Muscle layer of colon (tissue), 2 donors: Measurements from ENCODE around the gene LSAMP.

Experiments
- H3K27ac ChIP-seq: one replicate; pipeline ENCODE4 v1.7.0; 2013; ENCODE audit warnings: low read depth, mild to moderate bottlenecking, low read length, moderate library complexity
- H3K27me3 ChIP-seq, 2 donors: one replicate each; pipeline ENCODE4 v1.7.0; 2013; ENCODE audit warnings: low read length in 2 of 2, mild to moderate bottlenecking in 2 of 2; ENCODE audit not compliant: insufficient read depth in 2 of 2, control insufficient read depth in 1 of 2
- H3K36me3 ChIP-seq: one replicate; pipeline ENCODE4 v1.7.0; 2013; ENCODE audit warnings: mild to moderate bottlenecking, low read length; ENCODE audit not compliant: insufficient read depth
- H3K4me1 ChIP-seq: one replicate; pipeline ENCODE4 v1.7.0; 2013; ENCODE audit warnings: mild to moderate bottlenecking, low read length; ENCODE audit not compliant: insufficient read depth
- H3K4me3 ChIP-seq, 2 donors: one replicate each; pipeline ENCODE4 v1.7.0; 2013; ENCODE audit warnings: low read length in 2 of 2, low read depth in 1 of 2, mild to moderate bottlenecking in 1 of 2, moderate library complexity in 1 of 2
- H3K9ac ChIP-seq: one replicate; pipeline ENCODE4 v1.7.0; 2013; ENCODE audit warnings: low read length
- H3K9me3 ChIP-seq: one replicate; pipeline ENCODE4 v1.7.0; 2013; ENCODE audit warnings: mild to moderate bottlenecking, low read length
- donor health status: abdominal sarcoma.
- donor health status: Adenocarcinoma of cecum.

The LSAMP gene

GRCh38 chr3:116350119-116350733 lies 95.1 kb downstream of the LSAMP start:
- Histone ChIP-seq H3K9ac (no peak overlapping the region), H3K4me3 (no peak overlapping the region), H3K4me1 (peaks cover 21% of the 10 kb centered on the region), H3K9me3 (no peaks in the 10 kb centered on the region), H3K27me3 (no peaks in the 10 kb centered on the region), H3K36me3 (no peaks in the 10 kb centered on the region), H3K27ac (no peak overlapping the region)

- no peaks in the 10 kb centered on the region for H3K27me3 ChIP-seq
- H3K27ac ChIP-seq = no peak overlapping the region
- no peak overlapping the region for H3K9ac ChIP-seq
- no peaks in the 10 kb centered on the region for H3K9me3 ChIP-seq
- H3K36me3 ChIP-seq = no peaks in the 10 kb centered on the region
- H3K4me1 ChIP-seq = peaks cover 24% of the 10 kb centered on the region
- H3K4me3 ChIP-seq = no peak overlapping the region
Measured at GRCh38 chr3:116348216-116348615, 97.1 kb downstream of the LSAMP start.

- no peak overlapping the region for H3K27ac ChIP-seq
- H3K9ac ChIP-seq = no peak overlapping the region
- no peak overlapping the region for H3K4me3 ChIP-seq
- no peaks in the 10 kb centered on the region for H3K9me3 ChIP-seq
- H3K27me3 ChIP-seq = no peaks in the 10 kb centered on the region
- no peaks in the 10 kb centered on the region for H3K36me3 ChIP-seq
- peaks cover 31% of the 10 kb centered on the region for H3K4me1 ChIP-seq
Measured at GRCh38 chr3:116342499-116342898, 102.8 kb downstream of the LSAMP start.

- no peak overlapping the region for H3K27ac ChIP-seq
- no peaks in the 10 kb centered on the region for H3K27me3 ChIP-seq
- peaks cover 31% of the 10 kb centered on the region for H3K4me1 ChIP-seq
- H3K9me3 ChIP-seq = no peaks in the 10 kb centered on the region
- H3K36me3 ChIP-seq = no peaks in the 10 kb centered on the region
- no peak overlapping the region for H3K9ac ChIP-seq
- no peak overlapping the region for H3K4me3 ChIP-seq
Measured at GRCh38 chr3:116341899-116342298, 103.4 kb downstream of the LSAMP start.

GRCh38 chr3:116341381-116341780 lies 103.9 kb downstream of the LSAMP start:
- H3K4me3 ChIP-seq = no peak overlapping the region
- H3K9ac ChIP-seq = no peak overlapping the region
- peaks cover 31% of the 10 kb centered on the region for H3K4me1 ChIP-seq
- no peak overlapping the region for H3K27ac ChIP-seq
- H3K36me3 ChIP-seq = no peaks in the 10 kb centered on the region
- no peaks in the 10 kb centered on the region for H3K27me3 ChIP-seq
- H3K9me3 ChIP-seq = no peaks in the 10 kb centered on the region

- Histone ChIP-seq H3K9me3 (no peaks in the 10 kb centered on the region), H3K36me3 (no peaks in the 10 kb centered on the region), H3K4me1 (peaks cover 31% of the 10 kb centered on the region), H3K27me3 (no peaks in the 10 kb centered on the region), H3K9ac (no peak overlapping the region), H3K27ac (no peak overlapping the region), H3K4me3 (no peak overlapping the region)
Measured at GRCh38 chr3:116340680-116341216, 104.5 kb downstream of the LSAMP start.

- H3K27me3 ChIP-seq = no peaks in the 10 kb centered on the region
- H3K27ac ChIP-seq = peak overlapping the region; percentile 14
- H3K9ac ChIP-seq = no peak overlapping the region
- H3K4me3 ChIP-seq = no peak overlapping the region
- no peaks in the 10 kb centered on the region for H3K36me3 ChIP-seq
- peaks cover 30% of the 10 kb centered on the region for H3K4me1 ChIP-seq
- H3K9me3 ChIP-seq = no peaks in the 10 kb centered on the region
Measured at GRCh38 chr3:116339441-116340028, 105.8 kb downstream of the LSAMP start.

GRCh38 chr3:116338713-116339112 lies 106.6 kb downstream of the LSAMP start:
- Histone ChIP-seq H3K4me1 (peaks cover 28% of the 10 kb centered on the region), H3K9ac (no peak overlapping the region), H3K27me3 (no peaks in the 10 kb centered on the region), H3K36me3 (no peaks in the 10 kb centered on the region), H3K9me3 (no peaks in the 10 kb centered on the region), H3K27ac (peak overlapping the region; percentile 14), H3K4me3 (no peak overlapping the region)

- peaks cover 28% of the 10 kb centered on the region for H3K4me1 ChIP-seq
- no peak overlapping the region for H3K4me3 ChIP-seq
- no peaks in the 10 kb centered on the region for H3K36me3 ChIP-seq
- no peak overlapping the region for H3K27ac ChIP-seq
- no peak overlapping the region for H3K9ac ChIP-seq
- no peaks in the 10 kb centered on the region for H3K27me3 ChIP-seq
- no peaks in the 10 kb centered on the region for H3K9me3 ChIP-seq
Measured at GRCh38 chr3:116337229-116337628, 108.1 kb downstream of the LSAMP start.

- Histone ChIP-seq H3K4me3 (no peak overlapping the region), H3K27me3 (no peaks in the 10 kb centered on the region), H3K9me3 (no peaks in the 10 kb centered on the region), H3K27ac (no peak overlapping the region), H3K9ac (no peak overlapping the region), H3K36me3 (no peaks in the 10 kb centered on the region), H3K4me1 (peaks cover 7% of the 10 kb centered on the region)
Measured at GRCh38 chr3:116331380-116331779, 113.9 kb downstream of the LSAMP start.

- no peak overlapping the region for H3K27ac ChIP-seq
- H3K27me3 ChIP-seq = no peaks in the 10 kb centered on the region
- no peak overlapping the region for H3K9ac ChIP-seq
- no peaks in the 10 kb centered on the region for H3K9me3 ChIP-seq
- peaks cover 13% of the 10 kb centered on the region for H3K4me1 ChIP-seq
- H3K36me3 ChIP-seq = no peaks in the 10 kb centered on the region
- H3K4me3 ChIP-seq = no peak overlapping the region
Measured at GRCh38 chr3:116322750-116323375, 122.4 kb downstream of the LSAMP start.
